Measurements from ENCODE around the gene HERC6.

GRCh38 chr4:88481537-88481936 lies 102.9 kb downstream of the HERC6 start:
- TF ChIP-seq ZNF394 (tag by site-specific recombination; IDR thresholded peaks at IDR 0.05; ENCODE audit: borderline replicate concordance): no peak
- TF ChIP-seq CTCF (tag by site-specific recombination; IDR thresholded peaks at IDR 0.05): no peak
- no peak for TF ChIP-seq HOXA7 (CRISPR knock-in tag; IDR thresholded peaks at IDR 0.05; ENCODE audit: borderline replicate concordance)
- no peak for TF ChIP-seq ZNF645 (tag by site-specific recombination; IDR thresholded peaks at IDR 0.05)
- no peak for TF ChIP-seq MZF1 (tag by site-specific recombination; IDR thresholded peaks at IDR 0.05; ENCODE audit: borderline replicate concordance)
- no peak for TF ChIP-seq ZBTB21 (tag by site-specific recombination; IDR thresholded peaks at IDR 0.05)

All from HEK293 (cell line).